HG03060 (cell line): ENCODE results near the gene TMEM52.
A peak's percentile ranks its signal among the peaks of the same experiment; 100 is the strongest.

Experiments
- ATAC-seq: cut with Tn5 transposase; IDR thresholded peaks from one replicate; pipeline ENCODE4 v1.9.1; 2021; ENCODE audit warnings: low read depth, moderate number of reproducible peaks; ENCODE audit not compliant: unreplicated experiment

TMEM52 gene

GRCh38 chr1:1918901-1919303 is at the start of gene TMEM52:
TMEM52 (minus strand) TSS chr1:1919279; CDS start chr1:1919265, 14 bp downstream.
- ATAC-seq: peak; percentile 2

GRCh38 chr1:1967879-1968278 is 48.8 kb upstream of the TMEM52 start:
- no peak for ATAC-seq

- ATAC-seq: no peak
These were observed 48.1 kb upstream of the TMEM52 start for GRCh38 chr1:1967151-1967550.

GRCh38 chr1:1966071-1966740 is 47.1 kb upstream of the TMEM52 start:
- no peak for ATAC-seq

GRCh38 chr1:1965546-1965945 is 46.5 kb upstream of the TMEM52 start:
- no peak for ATAC-seq

- ATAC-seq: no peak
These were observed 45.7 kb upstream of the TMEM52 start for GRCh38 chr1:1964811-1965210.

- no peak for ATAC-seq
These were observed 44.5 kb upstream of the TMEM52 start for GRCh38 chr1:1963570-1963969.

- ATAC-seq: no peak
These were observed 43.7 kb upstream of the TMEM52 start for GRCh38 chr1:1962752-1963151.

- no peak for ATAC-seq
These were observed 41.6 kb upstream of the TMEM52 start for GRCh38 chr1:1960480-1961196.

GRCh38 chr1:1959840-1960479 is 40.9 kb upstream of the TMEM52 start:
- no peak for ATAC-seq

- ATAC-seq: no peak
These were observed 40.4 kb upstream of the TMEM52 start for GRCh38 chr1:1959459-1959839.

GRCh38 chr1:1958071-1958541 is 39.0 kb upstream of the TMEM52 start:
- ATAC-seq: no peak

GRCh38 chr1:1957533-1957961 is 38.5 kb upstream of the TMEM52 start:
- no peak for ATAC-seq

GRCh38 chr1:1956586-1957532 is 37.8 kb upstream of the TMEM52 start:
- ATAC-seq: no peak

GRCh38 chr1:1956101-1956500 is 37.0 kb upstream of the TMEM52 start:
- ATAC-seq: no peak

- ATAC-seq: no peak
These were observed 36.6 kb upstream of the TMEM52 start for GRCh38 chr1:1955621-1956094.

GRCh38 chr1:1954831-1955441 is 35.9 kb upstream of the TMEM52 start:
- ATAC-seq: no peak

GRCh38 chr1:1954015-1954414 is 34.9 kb upstream of the TMEM52 start:
- ATAC-seq: no peak

- ATAC-seq: no peak
These were observed 31.9 kb upstream of the TMEM52 start for GRCh38 chr1:1950940-1951339.

- ATAC-seq: no peak
These were observed 29.7 kb upstream of the TMEM52 start for GRCh38 chr1:1948783-1949182.
